K562 (cell line): ENCODE data around the gene GTPBP6. TPM values are rescaled to one million over a fixed set of nuclear protein-coding genes. Genes with fewer than 3 reads are reported as not detected.
A peak's percentile ranks its signal among the peaks of the same experiment; 100 is the strongest.

ENCODE experiments used
- ATAC-seq: fragments of 200-7000 bp; cut with Tn5 transposase; 3 replicates; pipeline ENCODE4 v1.9.1; 2020; ENCODE audit warnings: moderate library complexity
- BruUV-seq: library from RNA; stranded (reverse); fragments of 400-500 nt; replicated peaks from 2 replicates; lab custom pipeline; 2021; lab: Mats Ljungman, UMichigan
- CTCF ChIA-PET: fragments of 300-600 bp; formaldehyde crosslinking; extraction: SDS; loops from one replicate; lab custom pipeline; 2021; ENCODE audit warnings: low intra/inter-chr PET ratio; lab: Yijun Ruan, JAX
- POLR2A ChIA-PET: fragments of 300-600, 350-650 bp; sonication (Branson Sonifier 250); formaldehyde crosslinking; extraction: SDS; loops from one replicate; lab custom pipeline; 2021; ENCODE audit warnings: antibody characterized with exemption, inconsistent platforms; lab: Yijun Ruan, JAX
- DNase-seq, 4 experiments: peaks; one replicate each; pipeline versions ENCODE4 v3.0.0 to v3.0.0-alpha.2; 2011 to 2018; ENCODE audit warnings: low spot score in 3 of 4, mixed read lengths in 3 of 4; ENCODE audit errors: extremely low read depth in 1 of 4
- FAIRE-seq: peaks from 2 replicates; lab custom pipeline; 2011; peaks lifted over from hg19 to GRCh38; lab: Jason Lieb, UNC
- H2AFZ ChIP-seq: 2 replicates; pipeline ENCODE4 v1.6.0; 2011; ENCODE audit warnings: low read depth, low read length, control low read depth, inconsistent platforms
- H3K27ac ChIP-seq: fragments of 200-600 bp; 3 replicates; pipeline ENCODE4 v1.8.0; 2011; ENCODE audit warnings: low read depth, mild to moderate bottlenecking, control low read depth, inconsistent platforms, low read length, moderate library complexity, mixed read lengths; ENCODE audit errors: extremely low read depth
- H3K27me3 ChIP-seq, 2 experiments: fragments of 300-600 bp in 1 of 2; 2 replicates in 1 of 2; 3 replicates in 1 of 2; pipeline versions ENCODE4 v1.6.0 to v1.8.0; 2011; ENCODE audit warnings: inconsistent platforms in 2 of 2, low read length in 2 of 2, mild to moderate bottlenecking in 1 of 2, mixed read lengths in 1 of 2, moderate library complexity in 1 of 2; ENCODE audit not compliant: control insufficient read depth in 2 of 2, insufficient read depth in 2 of 2
- H3K36me3 ChIP-seq: fragments of 300-600 bp; 3 replicates; pipeline ENCODE4 v1.8.0; 2011; ENCODE audit warnings: mild to moderate bottlenecking, low read length, inconsistent platforms; ENCODE audit not compliant: control insufficient read depth, insufficient read depth
- H3K4me1 ChIP-seq, 2 experiments: fragments of 200-600 bp in 1 of 2; replicated peaks in 1 of 2; 2 replicates in 1 of 2; 3 replicates in 1 of 2; pipeline versions ENCODE4 v1.5.1 to v1.8.0; 2011; ENCODE audit warnings: inconsistent platforms in 2 of 2, low read length in 2 of 2, mild to moderate bottlenecking in 1 of 2, mixed read lengths in 1 of 2, moderate library complexity in 1 of 2; ENCODE audit not compliant: control insufficient read depth in 2 of 2, insufficient read depth in 2 of 2
- H3K4me2 ChIP-seq: 2 replicates; pipeline ENCODE4 v1.6.1; 2011; ENCODE audit warnings: low read length, control low read depth, inconsistent platforms, mixed read lengths; ENCODE audit not compliant: insufficient read depth
- H3K4me3 ChIP-seq: fragments of 200-600 bp; sonication (generic), shearing (Covaris generic); 2 replicates; pipeline ENCODE4 v1.5.1; 2016; ENCODE audit warnings: control low read depth, inconsistent platforms
- H3K79me2 ChIP-seq: fragments of 200-600 bp; 3 replicates; pipeline ENCODE4 v1.8.0; 2011; ENCODE audit warnings: low read length, inconsistent platforms; ENCODE audit not compliant: control insufficient read depth, insufficient read depth
- H3K9ac ChIP-seq, 2 experiments: 2 replicates each; pipeline versions ENCODE4 v1.6.0 to v1.6.1; 2011; ENCODE audit warnings: low read depth in 2 of 2, low read length in 2 of 2, control low read depth in 1 of 2, inconsistent platforms in 1 of 2, mild to moderate bottlenecking in 1 of 2, mixed read lengths in 1 of 2; ENCODE audit not compliant: insufficient read depth in 1 of 2
- H3K9me1 ChIP-seq: one replicate; pipeline ENCODE4 v1.6.0; 2011; ENCODE audit warnings: inconsistent platforms, mild to moderate bottlenecking, low read length, moderate library complexity; ENCODE audit not compliant: control insufficient read depth, insufficient read depth
- H3K9me3 ChIP-seq: replicated peaks from 2 replicates; pipeline ENCODE4 v1.5.1; 2011; ENCODE audit warnings: low read depth, low read length, inconsistent platforms; ENCODE audit not compliant: control insufficient read depth, insufficient read depth
- H4K20me1 ChIP-seq: replicated peaks from 2 replicates; pipeline ENCODE4 v1.6.1; 2011; ENCODE audit warnings: low read length, inconsistent platforms, mixed read lengths; ENCODE audit not compliant: control insufficient read depth, insufficient read depth
- E2F6 ChIP-seq, 2 experiments: IDR thresholded peaks; 2 replicates each; pipeline ENCODE4 v1.6.1; 2011; ENCODE audit warnings: borderline replicate concordance in 1 of 2, control low read depth in 1 of 2, low read depth in 1 of 2, low read length in 1 of 2, mild to moderate bottlenecking in 1 of 2, mixed read lengths in 1 of 2, moderate library complexity in 1 of 2; ENCODE audit not compliant: insufficient read depth in 1 of 2, insufficient read length in 1 of 2, poor library complexity in 1 of 2, severe bottlenecking in 1 of 2; ENCODE audit errors: extremely low read depth in 1 of 2
- MGA ChIP-seq: fragments of 450-650 bp; IDR thresholded peaks from 2 replicates; pipeline ENCODE4 v1.6.1; 2016; ENCODE audit warnings: mild to moderate bottlenecking, moderate library complexity
- WGBS: fragments of 100-300 bp; shearing (Covaris generic); methylation state at CpG from one replicate; pipeline ENCODE4 v1.1.6; 2016; ENCODE audit warnings: low coverage, mixed read lengths; ENCODE audit not compliant: insufficient coverage; ENCODE audit errors: missing lambda C conversion rate; 5-methylcytosine and 5-hydroxymethylcytosine counted together
- in situ Hi-C: fragments of 300-500 bp; cut with MboI; formaldehyde crosslinking; loops from 4 replicates; pipeline ENCODE4 v1.15.0; 2018; ENCODE audit warnings: inconsistent platforms, mixed read lengths
- intact Hi-C: fragments of 100-400 bp; cut with micrococcal nuclease; formaldehyde crosslinking; loops from 2 replicates; pipeline ENCODE4 v1.14.2; 2022
- polyA plus RNA-seq, 8 experiments: library from polyadenylated mRNA; depleted of rRNA in 4 of 8; stranded (reverse) in 5 of 8; unstranded in 3 of 8; fragments of >200 nt; fragmentation: Nextera tagmentation in 2 of 8; fragmentation: Illumina TruSeq in 1 of 8; extraction: Ambion mirVana in 2 of 8; extraction: Trizol in 1 of 8; gene quantifications; 2 replicates each; pipeline versions ENCODE4 v1.2.1 to v1.2.3, GENCODE V29; 2011 to 2014; ENCODE audit warnings: inconsistent platforms in 1 of 8, missing spikeins in 1 of 8
- total RNA-seq, 7 experiments: library from RNA; depleted of rRNA in 6 of 7; stranded (reverse); fragments of >200 nt in 6 of 7; fragmentation: Illumina TruSeq in 2 of 7; extraction: Trizol in 2 of 7; gene quantifications; 2 replicates each; pipeline versions ENCODE4 v1.2.1 to v1.2.3, GENCODE V29; 2011 to 2021; ENCODE audit warnings: low replicate concordance in 1 of 7

The GTPBP6 gene
- total and polyA plus RNA-seq, 9 of the 15 experiments (the other 6 are each of a cell fraction or from before 2014, with no cell fraction given): 0.24 to 35.2 (median 8.0) TPM

DNA sequence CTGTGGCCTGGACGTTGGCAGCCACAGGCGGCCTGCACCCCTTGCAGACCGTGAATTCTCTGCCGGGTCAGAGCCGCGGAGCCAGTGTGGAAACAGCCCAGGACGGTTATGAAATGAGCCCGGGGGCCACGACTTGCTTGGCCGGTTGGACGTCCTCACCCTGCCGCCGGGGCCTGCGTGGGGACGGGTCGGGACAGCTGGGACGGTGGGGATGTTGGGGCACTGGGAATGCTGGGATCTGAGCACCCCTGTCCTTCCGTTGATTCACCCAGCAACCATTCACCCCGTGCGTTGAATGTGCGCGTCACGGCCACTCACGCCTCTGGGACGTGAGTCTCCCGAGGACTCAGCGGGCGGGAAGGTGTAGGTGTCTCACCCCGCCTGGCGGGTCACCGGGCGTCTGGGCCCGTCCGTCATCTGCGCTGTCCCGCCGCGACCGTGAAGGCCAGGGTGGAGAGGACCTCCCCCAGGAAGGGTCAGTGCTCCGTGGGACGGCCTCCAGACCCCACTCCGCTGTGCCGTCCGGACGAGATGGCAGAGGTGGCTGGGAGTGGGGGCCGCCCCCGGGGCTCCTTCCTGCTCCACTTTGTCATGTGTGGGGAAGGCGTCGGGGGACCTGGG lies 41.9 kb downstream of the GTPBP6 start:
- 8% methylated on average over 18 of the region's 49 CpGs for WGBS
- Histone ChIP-seq H3K27me3 (no peaks in the 10 kb centered on the region), H3K9ac (peak overlapping the region; percentile 62 to 93; a peak in 3 of 4 replicates), H3K9me1 (no peaks in the 10 kb centered on the region), H3K9me3 (no peaks in the 10 kb centered on the region), H2AFZ (peak overlapping the region; percentile 57), H3K79me2 (peaks cover 5% of the 10 kb centered on the region), H3K36me3 (no peaks in the 10 kb centered on the region), H3K4me3 (peak overlapping the region; percentile 46), H3K27ac (peak overlapping the region; percentile 48; the same call in 2 of the 3 replicates), H3K4me1 (peaks cover 4 to 35% of the 10 kb centered on the region in 2 experiments; a peak in 4 of 5 replicates), H3K4me2 (peak overlapping the region; percentile 75), H4K20me1 (no peaks in the 10 kb centered on the region)
- in situ Hi-C loops: no loop called here
- ATAC-seq (peak; percentile 52), FAIRE-seq (no peak), DNase-seq (peak; percentile 27 to 46 (median 40))
- TSS peak; percentile 51 for BruUV-seq
- ChIA-PET POLR2A (no interaction called here), CTCF (no interaction called here)
- intact Hi-C loops: no loop called here
- TF ChIP-seq MGA (peak; percentile 76), E2F6 (IDR thresholded peaks at IDR 0.05; ENCODE audit: borderline replicate concordance in 1 of 2, extremely low read depth in 1 of 2, insufficient read depth in 1 of 2, insufficient read length in 1 of 2, low read depth in 1 of 2, low read length in 1 of 2, poor library complexity in 1 of 2, severe bottlenecking in 1 of 2) (peak; percentile 61 to 89)
